IPS DF 19.7 (cell line): Measurements from ENCODE around the gene TLE7.
A peak's percentile ranks its signal among the peaks of the same experiment; 100 is the strongest.

Source experiments
- DNase-seq: peaks from one replicate; pipeline ENCODE4 v3.0.0-alpha.2; 2013; ENCODE audit warnings: low read depth, low spot score

TLE7 gene

GRCh38 chr16:71442051-71442440 lies at the start of gene TLE7:
TLE7 (minus strand) TSS chr16:71442054; CDS start chr16:71433324, 8,730 bp downstream.
- DNase-seq = no peak

- no peak for DNase-seq
These were observed 49.2 kb upstream of the TLE7 start for GRCh38 chr16:71491054-71491453.

GRCh38 chr16:71490361-71490760 lies 48.5 kb upstream of the TLE7 start:
- DNase-seq = no peak

DNA sequence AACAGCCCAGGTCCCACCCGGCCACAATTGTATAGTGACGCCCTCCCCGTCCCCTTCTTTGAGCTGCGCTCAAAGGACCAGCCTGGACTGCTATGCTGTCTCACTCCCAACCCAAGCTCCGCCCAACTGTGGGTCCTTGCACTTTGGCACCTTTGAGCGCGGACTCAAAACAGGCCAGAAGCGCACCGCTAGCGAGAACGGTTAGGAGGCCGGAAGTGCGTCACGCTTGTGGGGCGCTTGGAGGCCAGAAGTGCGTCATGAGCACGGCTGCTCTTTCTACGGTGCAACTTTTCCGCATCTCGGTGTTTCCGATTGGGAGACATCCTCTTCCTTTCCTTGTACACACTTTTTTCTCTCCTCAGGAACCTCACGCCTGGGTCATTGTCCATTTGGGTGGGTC lies 47.3 kb upstream of the TLE7 start, which contains the start of gene ZNF19:
Gene ZNF19, minus strand, starts transcription at position 203 of the 400 bp plus-strand sequence. CDS start 7,210 bp downstream, outside the sequence.
- DNase-seq = no peak

DNA sequence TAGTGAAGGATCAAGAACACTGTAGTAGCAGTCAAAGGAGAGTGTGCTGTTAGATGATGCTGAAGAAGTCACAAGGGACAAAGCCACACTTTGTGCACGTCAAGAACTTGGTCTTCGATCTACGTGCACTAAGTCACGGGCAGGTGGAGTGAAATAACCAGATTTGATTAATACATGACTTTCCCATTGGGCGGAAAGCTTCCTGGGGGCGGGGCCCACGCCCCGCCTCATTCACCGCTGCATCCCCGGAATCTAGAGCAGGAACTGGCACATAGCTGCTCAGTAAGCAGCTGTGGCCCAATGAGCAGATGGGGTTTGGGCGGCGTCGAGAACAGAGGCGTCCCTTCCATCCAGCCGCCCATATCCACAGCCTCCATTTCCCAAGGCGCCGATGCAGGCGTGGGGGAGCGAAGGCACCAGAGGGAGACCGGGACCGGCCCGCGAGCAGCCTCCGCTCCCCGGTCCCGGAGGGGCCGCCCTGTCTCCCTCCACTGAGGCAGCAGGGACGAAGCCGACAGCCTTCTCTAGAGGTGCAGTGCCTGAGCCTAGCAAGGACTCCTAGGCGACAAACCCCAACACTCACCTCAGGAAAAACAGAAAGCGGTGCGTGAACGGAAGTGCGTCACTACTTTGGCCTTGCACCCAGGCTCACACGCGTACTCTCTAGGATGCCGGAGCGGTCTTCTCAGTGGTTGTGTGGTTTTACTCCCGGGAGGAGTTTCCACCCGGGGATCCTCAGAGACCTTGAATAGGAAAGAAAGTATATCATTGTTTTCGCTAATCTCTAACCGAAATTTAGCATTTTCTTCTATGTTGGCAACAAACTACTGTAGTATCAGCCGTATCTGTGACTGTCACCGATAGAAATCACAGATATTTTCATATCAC lies 42.4 kb upstream of the TLE7 start:
- peak; percentile 78 for DNase-seq

GRCh38 chr16:71482569-71482968 lies 40.7 kb upstream of the TLE7 start:
- DNase-seq = no peak

- no peak for DNase-seq
These were observed 39.1 kb upstream of the TLE7 start for GRCh38 chr16:71480956-71481355.

DNA sequence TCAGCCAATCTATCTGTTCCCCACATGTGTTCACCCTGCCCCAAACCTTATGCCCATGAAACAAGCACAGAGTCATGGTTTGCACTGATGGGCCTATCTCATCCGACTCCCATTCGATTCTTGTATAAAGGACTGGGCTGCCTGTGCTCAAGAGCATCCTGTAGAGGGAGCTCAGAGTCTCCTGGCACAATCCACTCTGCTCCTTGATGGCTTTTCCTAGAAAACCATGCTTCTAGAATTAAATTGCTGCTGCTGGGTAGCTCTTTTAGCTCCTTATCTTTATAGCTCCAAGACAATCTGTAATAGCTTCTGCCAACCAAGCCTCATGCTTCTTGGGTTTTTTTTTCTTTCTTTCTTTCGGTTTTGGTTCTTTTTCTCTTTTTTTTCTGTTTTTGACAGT lies 37.6 kb upstream of the TLE7 start:
- DNase-seq = no peak

DNA sequence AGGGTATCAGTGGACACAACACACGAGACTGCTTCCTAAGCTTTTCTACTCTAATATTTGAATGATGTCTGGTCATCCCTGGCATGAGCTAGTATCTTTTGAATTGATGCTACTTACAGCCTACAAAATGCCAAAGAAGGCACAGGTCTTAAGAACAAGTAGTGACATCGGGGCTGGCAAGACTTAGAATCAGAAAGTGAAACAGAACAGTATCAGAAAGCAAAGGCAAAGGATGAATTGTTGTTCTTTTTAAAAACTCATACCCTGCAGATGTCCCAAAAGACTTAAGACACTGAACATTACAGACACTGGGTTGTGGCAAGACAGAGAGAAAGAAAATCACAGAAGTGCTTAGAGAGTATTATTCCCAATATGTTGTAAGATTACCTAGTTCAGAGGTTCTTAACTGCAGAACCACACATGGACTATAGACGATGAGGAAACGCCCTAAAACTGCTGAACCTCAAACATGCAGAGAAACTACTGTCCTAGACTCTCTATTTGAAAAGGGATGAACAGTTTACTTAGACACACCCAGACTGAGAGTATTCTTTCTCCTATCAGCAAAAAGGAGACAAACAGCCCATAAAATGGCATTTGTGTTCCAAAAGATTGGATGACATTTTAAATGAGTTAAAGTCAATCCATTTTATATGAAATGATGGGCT lies 34.7 kb upstream of the TLE7 start:
- DNase-seq = no peak

DNA sequence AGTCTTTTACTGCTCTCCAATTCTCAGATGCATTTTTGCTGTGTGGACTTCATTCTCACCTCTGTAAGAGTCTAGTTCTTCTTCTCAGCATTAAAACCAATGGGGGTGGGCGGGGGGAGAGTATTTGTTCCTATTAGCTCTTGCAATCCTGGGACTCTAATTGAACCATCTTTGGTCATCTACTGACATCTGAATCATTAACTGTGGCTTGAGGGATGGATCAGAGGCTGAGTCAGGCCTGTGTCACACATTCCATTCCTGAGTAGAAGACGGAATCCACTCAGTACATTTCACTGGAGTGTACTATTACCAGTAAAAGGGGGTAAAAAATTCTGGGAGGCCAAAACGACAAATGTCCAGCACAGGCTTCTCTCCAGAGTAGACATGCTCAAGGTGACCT lies 33.0 kb upstream of the TLE7 start:
- DNase-seq = no peak

DNA sequence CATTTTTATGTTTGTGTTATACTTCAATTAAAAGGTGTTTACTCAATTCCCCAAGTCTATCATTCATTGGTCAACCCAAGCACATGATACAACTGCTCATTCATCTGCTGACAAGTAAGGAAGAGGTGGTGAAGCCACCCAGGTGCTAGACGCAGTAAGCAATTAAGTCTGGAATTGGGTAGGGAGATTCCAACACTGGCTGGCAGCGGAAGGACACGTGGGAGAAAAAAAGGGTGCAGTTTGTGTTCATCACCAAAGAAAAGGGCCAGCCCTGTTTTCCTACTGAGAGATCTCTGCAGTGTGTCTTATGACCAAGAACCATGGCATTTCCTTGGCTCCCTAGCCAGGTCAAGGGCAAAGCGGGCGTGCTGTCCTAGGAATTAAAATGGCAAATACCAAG lies 32.0 kb upstream of the TLE7 start:
- DNase-seq = no peak

- no peak for DNase-seq
These were observed 31.1 kb upstream of the TLE7 start for GRCh38 chr16:71472931-71473330.

- no peak for DNase-seq
These were observed 30.2 kb upstream of the TLE7 start for GRCh38 chr16:71472051-71472450.

GRCh38 chr16:71467810-71468209 lies 26.0 kb upstream of the TLE7 start:
- DNase-seq = no peak

DNA sequence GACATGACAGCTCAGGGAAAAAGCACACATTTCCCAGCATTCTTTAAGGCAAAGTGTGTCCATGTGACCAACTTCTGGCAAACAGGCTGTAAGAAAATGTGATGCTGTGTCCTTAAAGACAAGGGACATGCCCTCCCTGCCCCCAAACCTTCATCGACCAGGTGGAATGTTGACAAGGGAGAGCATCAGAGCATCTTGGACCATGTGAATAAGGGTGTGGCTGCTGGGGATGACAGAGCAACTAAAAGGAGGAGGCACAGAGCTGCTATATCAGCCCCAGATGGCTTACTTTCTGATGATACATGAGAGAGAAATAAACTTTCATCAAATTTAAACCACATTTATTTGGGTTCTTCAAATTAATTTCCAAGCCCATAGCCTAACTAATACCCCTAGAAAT lies 22.4 kb upstream of the TLE7 start:
- no peak for DNase-seq

- no peak for DNase-seq
These were observed 20.1 kb upstream of the TLE7 start, which contains the start of gene ZNF23 for GRCh38 chr16:71461686-71462648. ZNF23 (minus strand) TSS chr16:71462247; CDS start chr16:71456796, 5,451 bp downstream.

DNA sequence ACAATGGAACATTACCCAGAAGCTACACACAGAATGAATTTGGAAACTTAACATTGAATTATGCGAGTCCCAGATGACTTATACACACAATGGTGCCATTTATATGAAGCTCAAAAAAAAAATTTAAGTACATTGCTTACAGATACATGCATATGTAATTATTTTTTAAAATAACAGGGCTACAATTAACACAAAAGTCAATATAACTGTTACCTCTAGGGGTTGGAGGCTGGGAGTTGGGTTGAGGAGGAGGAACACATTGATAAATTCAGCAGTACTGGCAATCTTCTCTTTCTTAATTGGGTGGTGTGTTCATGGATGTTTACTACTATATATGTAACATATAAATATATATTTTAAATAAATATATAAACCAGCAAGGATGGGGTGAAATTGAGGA lies 19.1 kb upstream of the TLE7 start:
- no peak for DNase-seq

DNA sequence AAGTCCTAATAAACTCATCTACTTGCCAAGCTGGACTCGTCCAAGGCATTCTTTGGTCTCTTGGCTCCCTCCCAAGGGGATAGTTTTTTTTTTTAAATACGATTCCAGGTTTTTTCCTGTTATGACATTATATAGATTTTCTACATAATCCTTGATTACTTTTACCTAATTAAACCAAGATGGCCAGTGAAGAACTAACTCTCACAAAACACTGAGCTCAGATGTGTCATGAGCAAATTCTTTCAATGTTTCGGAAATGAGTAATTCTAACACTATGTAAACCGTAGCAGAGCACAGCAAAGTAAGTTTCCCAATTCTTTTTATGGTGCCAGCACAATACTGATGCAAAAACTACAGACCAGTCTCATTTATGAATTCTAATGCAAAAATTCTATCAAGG lies 18.4 kb upstream of the TLE7 start:
- DNase-seq = no peak

DNA sequence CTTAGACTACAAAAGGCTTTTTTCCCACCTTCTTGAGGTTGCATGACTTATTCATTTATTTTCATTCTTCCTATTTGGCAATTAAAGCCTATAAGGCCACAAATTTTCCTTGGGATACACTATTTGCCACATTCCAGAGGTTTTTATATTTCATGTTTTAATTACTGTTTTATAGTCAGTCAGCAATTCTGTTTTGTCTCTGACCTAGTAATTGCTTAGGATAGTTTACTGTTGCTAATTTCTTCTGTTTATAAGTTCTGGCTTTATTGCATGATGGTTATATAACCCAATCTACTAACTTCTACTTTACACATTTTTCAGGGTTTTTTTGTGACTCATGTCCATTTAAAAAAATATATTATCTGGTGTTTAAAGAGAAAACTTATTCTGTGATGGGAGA lies 17.7 kb upstream of the TLE7 start:
- DNase-seq = no peak

GRCh38 chr16:71456801-71457200 lies 14.9 kb upstream of the TLE7 start:
- DNase-seq = no peak

GRCh38 chr16:71453036-71453435 lies 11.2 kb upstream of the TLE7 start:
- DNase-seq = no peak

GRCh38 chr16:71449020-71449419 lies 7.2 kb upstream of the TLE7 start:
- DNase-seq = no peak
